KMS-11 (cell line): ENCODE measurements around the gene PLCH1.

Source experiments
- H2AFZ ChIP-seq: fragments of 200-600 bp; sonication (generic); 2 replicates; pipeline ENCODE4 v1.6.1; 2016; ENCODE audit warnings: antibody characterized with exemption, mixed run types, low read depth
- H3K27ac ChIP-seq: fragments of 200-600 bp; sonication (generic); 2 replicates; pipeline ENCODE4 v1.6.1; 2016; ENCODE audit warnings: mild to moderate bottlenecking, mixed run types
- H3K27me3 ChIP-seq: fragments of 200-600 bp; sonication (generic); 2 replicates; pipeline ENCODE4 v1.6.1; 2017; ENCODE audit warnings: mild to moderate bottlenecking, low read depth, mixed run types, moderate library complexity; ENCODE audit not compliant: insufficient read depth
- H3K36me3 ChIP-seq: fragments of 200-600 bp; sonication (generic); 2 replicates; pipeline ENCODE4 v1.6.1; 2017; ENCODE audit warnings: mild to moderate bottlenecking, mixed run types; ENCODE audit not compliant: insufficient read depth
- H3K4me1 ChIP-seq: fragments of 200-600 bp; sonication (generic); 2 replicates; pipeline ENCODE4 v1.6.1; 2016; ENCODE audit warnings: mild to moderate bottlenecking, low read depth, mixed run types; ENCODE audit not compliant: poor library complexity, severe bottlenecking
- H3K4me2 ChIP-seq: fragments of 200-600 bp; sonication (generic); 2 replicates; pipeline ENCODE4 v1.7.0; 2016; ENCODE audit warnings: mild to moderate bottlenecking, mixed run types
- H3K4me3 ChIP-seq: fragments of 200-600 bp; sonication (generic); IDR thresholded peaks from 2 replicates; pipeline ENCODE4 v1.6.1; 2017; ENCODE audit warnings: low read depth, low read length, mixed read lengths; ENCODE audit not compliant: insufficient read depth
- H3K79me2 ChIP-seq: fragments of 200-600 bp; sonication (generic); 2 replicates; pipeline ENCODE4 v1.6.1; 2016; ENCODE audit warnings: low read depth, mixed run types; ENCODE audit not compliant: insufficient read depth
- H3K9ac ChIP-seq: fragments of 200-600 bp; sonication (generic); 2 replicates; pipeline ENCODE4 v1.6.1; 2016; ENCODE audit warnings: mild to moderate bottlenecking, mixed run types
- H4K20me1 ChIP-seq: fragments of 200-600 bp; sonication (generic); 2 replicates; pipeline ENCODE4 v1.6.1; 2016; ENCODE audit warnings: mild to moderate bottlenecking, mixed run types; ENCODE audit not compliant: insufficient read depth
- CTCF ChIP-seq: fragments of 200-600 bp; sonication (generic); conservative IDR thresholded peaks from 2 replicates; pipeline ENCODE4 v1.6.1; 2017; ENCODE audit warnings: low read depth, mild to moderate bottlenecking, antibody characterized with exemption, low read length, moderate library complexity, mixed read lengths

PLCH1 gene

GRCh38 chr3:155354658-155355057, 390.2 kb downstream of the PLCH1 start:
- TF ChIP-seq CTCF = no peak
- Histone ChIP-seq H2AFZ (no peak overlapping the region), H3K79me2 (no peaks in the 10 kb centered on the region), H3K27ac (no peak overlapping the region), H3K9ac (no peak overlapping the region), H4K20me1 (no peaks in the 10 kb centered on the region), H3K4me1 (no peaks in the 10 kb centered on the region), H3K36me3 (no peaks in the 10 kb centered on the region), H3K4me2 (no peak overlapping the region), H3K27me3 (no peaks in the 10 kb centered on the region), H3K4me3 (no peak overlapping the region)

- no peak overlapping the region for H3K9ac ChIP-seq
- TF ChIP-seq CTCF = peak; percentile 80
- H3K36me3 ChIP-seq = no peaks in the 10 kb centered on the region
- no peak overlapping the region for H3K4me2 ChIP-seq
- no peaks in the 10 kb centered on the region for H3K79me2 ChIP-seq
- H4K20me1 ChIP-seq = no peaks in the 10 kb centered on the region
- no peaks in the 10 kb centered on the region for H3K4me1 ChIP-seq
- H3K27me3 ChIP-seq = no peaks in the 10 kb centered on the region
- no peak overlapping the region for H3K27ac ChIP-seq
- H3K4me3 ChIP-seq = no peak overlapping the region
- H2AFZ ChIP-seq = no peak overlapping the region
Measured at GRCh38 chr3:155352900-155353490, 391.9 kb downstream of the PLCH1 start.

GRCh38 chr3:155350571-155350970, 394.3 kb downstream of the PLCH1 start:
- Histone ChIP-seq H3K4me2 (no peak overlapping the region), H3K9ac (no peak overlapping the region), H3K27ac (no peak overlapping the region), H3K4me3 (no peak overlapping the region), H2AFZ (no peak overlapping the region), H4K20me1 (no peaks in the 10 kb centered on the region), H3K36me3 (no peaks in the 10 kb centered on the region), H3K27me3 (no peaks in the 10 kb centered on the region), H3K79me2 (no peaks in the 10 kb centered on the region), H3K4me1 (no peaks in the 10 kb centered on the region)
- TF ChIP-seq CTCF = no peak

GRCh38 chr3:155347901-155348300, 397.0 kb downstream of the PLCH1 start:
- no peaks in the 10 kb centered on the region for H3K79me2 ChIP-seq
- H3K4me3 ChIP-seq = no peak overlapping the region
- no peak overlapping the region for H3K4me2 ChIP-seq
- no peak for TF ChIP-seq CTCF
- H2AFZ ChIP-seq = no peak overlapping the region
- H3K4me1 ChIP-seq = no peaks in the 10 kb centered on the region
- no peaks in the 10 kb centered on the region for H4K20me1 ChIP-seq
- no peak overlapping the region for H3K27ac ChIP-seq
- H3K27me3 ChIP-seq = no peaks in the 10 kb centered on the region
- H3K36me3 ChIP-seq = no peaks in the 10 kb centered on the region
- H3K9ac ChIP-seq = no peak overlapping the region

- no peak overlapping the region for H2AFZ ChIP-seq
- H3K36me3 ChIP-seq = no peaks in the 10 kb centered on the region
- no peak for TF ChIP-seq CTCF
Measured at GRCh38 chr3:155342344-155342743, 402.5 kb downstream of the PLCH1 start.

More at GRCh38 chr3:155342344-155342743, 402.5 kb downstream of the PLCH1 start:
- no peak overlapping the region for H3K4me3 ChIP-seq
- no peak overlapping the region for H3K9ac ChIP-seq
- no peaks in the 10 kb centered on the region for H3K79me2 ChIP-seq
- H3K4me1 ChIP-seq = no peaks in the 10 kb centered on the region
- no peaks in the 10 kb centered on the region for H4K20me1 ChIP-seq
- no peaks in the 10 kb centered on the region for H3K27me3 ChIP-seq
- H3K4me2 ChIP-seq = no peak overlapping the region
- H3K27ac ChIP-seq = no peak overlapping the region
